GF-D8 (cell line): ENCODE data around the gene ALKBH5.
A peak's percentile ranks its signal among the peaks of the same experiment; 100 is the strongest.

Experiments used
- DNase-seq: peaks from one replicate; lab custom pipeline; 2025; lab: John Stamatoyannopoulos, UW

The ALKBH5 gene

GRCh38 chr17:18158022-18158600 lies 25.5 kb upstream of the ALKBH5 start:
- no peak for DNase-seq

- DNase-seq: no peak
Observed at GRCh38 chr17:18159551-18160120, 24.0 kb upstream of the ALKBH5 start.

GRCh38 chr17:18160128-18160856 lies 23.3 kb upstream of the ALKBH5 start:
- no peak for DNase-seq

- DNase-seq: no peak
Observed at GRCh38 chr17:18161207-18162145, 22.2 kb upstream of the ALKBH5 start.

- no peak for DNase-seq
Observed at GRCh38 chr17:18163547-18163946, 20.1 kb upstream of the ALKBH5 start.

GRCh38 chr17:18166894-18167293 lies 16.7 kb upstream of the ALKBH5 start:
- no peak for DNase-seq

- DNase-seq: no peak
Observed at GRCh38 chr17:18167421-18167820, 16.2 kb upstream of the ALKBH5 start.

GRCh38 chr17:18172531-18173278 lies 10.9 kb upstream of the ALKBH5 start:
- DNase-seq: no peak

- DNase-seq: no peak
Observed at GRCh38 chr17:18173740-18174139, 9.9 kb upstream of the ALKBH5 start.

- DNase-seq: peak; percentile 49
Observed at GRCh38 chr17:18176176-18176575, 7.5 kb upstream of the ALKBH5 start.

- no peak for DNase-seq
Observed at GRCh38 chr17:18177133-18177532, 6.5 kb upstream of the ALKBH5 start.

GRCh38 chr17:18177722-18178121 lies 5.9 kb upstream of the ALKBH5 start:
- no peak for DNase-seq

- no peak for DNase-seq
Observed at GRCh38 chr17:18179196-18179595, 4.4 kb upstream of the ALKBH5 start.

GRCh38 chr17:18179804-18180203 lies 3.8 kb upstream of the ALKBH5 start:
- no peak for DNase-seq

- no peak for DNase-seq
Observed at GRCh38 chr17:18181358-18181757, 2.3 kb upstream of the ALKBH5 start.

GRCh38 chr17:18182110-18182977 lies 1.3 kb upstream of the ALKBH5 start:
- DNase-seq: no peak

- no peak for DNase-seq
Observed at GRCh38 chr17:18182978-18183333, 672 bp upstream of the ALKBH5 start.

GRCh38 chr17:18184143-18185031 lies 759 bp downstream of the ALKBH5 start:
- no peak for DNase-seq

- no peak for DNase-seq
Observed at GRCh38 chr17:18185391-18185790, 1.8 kb downstream of the ALKBH5 start.
